Spinal cord (tissue), 10 donors: ENCODE measurements around the gene NCOA1. TPM values are rescaled to one million over a fixed set of nuclear protein-coding genes. Genes with fewer than 3 reads are reported as not detected.

ENCODE experiments used
- DNase-seq, 6 donors: peaks; one replicate each; pipeline versions ENCODE4 v3.0.0 to v3.0.0-alpha.2; 2013 to 2015; ENCODE audit warnings: low spot score in 6 of 6, low read depth in 4 of 6
- H3K27ac ChIP-seq: one replicate; pipeline ENCODE4 v1.5.1; 2013; ENCODE audit warnings: low read depth, low read length, control low read depth
- H3K27me3 ChIP-seq: one replicate; pipeline ENCODE4 v1.6.1; 2013; ENCODE audit warnings: low read length; ENCODE audit not compliant: control insufficient read depth, insufficient read depth
- H3K36me3 ChIP-seq: one replicate; pipeline ENCODE4 v1.6.1; 2013; ENCODE audit warnings: low read length; ENCODE audit not compliant: control insufficient read depth, insufficient read depth
- H3K4me1 ChIP-seq: one replicate; pipeline ENCODE4 v1.6.1; 2013; ENCODE audit warnings: low read length; ENCODE audit not compliant: control insufficient read depth, insufficient read depth
- H3K4me3 ChIP-seq: one replicate; pipeline ENCODE4 v1.5.1; 2013; ENCODE audit warnings: low read depth, low read length, control low read depth
- H3K9me3 ChIP-seq: one replicate; pipeline ENCODE4 v1.6.1; 2013; ENCODE audit warnings: low read length; ENCODE audit not compliant: control insufficient read depth, insufficient read depth
- WGBS: methylation state at CpG from one replicate; pipeline ENCODE4 v1.1.5; 2013; ENCODE audit warnings: missing lambda C conversion rate; ENCODE audit not compliant: insufficient coverage; 5-methylcytosine and 5-hydroxymethylcytosine counted together
- polyA plus RNA-seq, 2 donors: library from polyadenylated mRNA; unstranded; fragments of 120-200 nt; gene quantifications; one replicate each; pipeline ENCODE4 v1.2.1, GENCODE V29; 2013; ENCODE audit not compliant: insufficient read length in 2 of 2
- total RNA-seq, 2 donors: library from RNA; depleted of rRNA in 1 of 2; stranded (reverse); fragments of 120-200 nt in 1 of 2; fragments of >200 nt in 1 of 2; gene quantifications; one replicate each; pipeline versions ENCODE4 v1.2.3 to v1.2.4, GENCODE V29; 2013 to 2014
- donor health status: healthy.

NCOA1 gene
- total and polyA plus RNA-seq, 4 donors = 50.3 to 87.7 (median 73.1) TPM

GRCh38 chr2:24498121-24498520 is 7.1 kb downstream of the NCOA1 start:
- no peak for DNase-seq
- H3K9me3 ChIP-seq = no peaks in the 10 kb centered on the region
- H3K27ac ChIP-seq = no peak overlapping the region
- H3K4me3 ChIP-seq = no peak overlapping the region
- H3K27me3 ChIP-seq = no peaks in the 10 kb centered on the region
- WGBS = no CpG with 5 or more reads among the region's 4 CpGs
- no peaks in the 10 kb centered on the region for H3K36me3 ChIP-seq
- H3K4me1 ChIP-seq = no peaks in the 10 kb centered on the region

GRCh38 chr2:24501813-24502212 is 10.8 kb downstream of the NCOA1 start:
- Histone ChIP-seq H3K9me3 (no peaks in the 10 kb centered on the region), H3K4me1 (no peaks in the 10 kb centered on the region), H3K27me3 (no peaks in the 10 kb centered on the region), H3K4me3 (no peak overlapping the region), H3K36me3 (no peaks in the 10 kb centered on the region), H3K27ac (no peak overlapping the region)
- 14% methylated on average over 1 of the region's 2 CpGs for WGBS
- DNase-seq = no peak

- 88% methylated on average over 2 of the region's 6 CpGs for WGBS
- H3K4me1 ChIP-seq = no peaks in the 10 kb centered on the region
Measured at GRCh38 chr2:24505534-24506275, 14.7 kb downstream of the NCOA1 start.

DNA sequence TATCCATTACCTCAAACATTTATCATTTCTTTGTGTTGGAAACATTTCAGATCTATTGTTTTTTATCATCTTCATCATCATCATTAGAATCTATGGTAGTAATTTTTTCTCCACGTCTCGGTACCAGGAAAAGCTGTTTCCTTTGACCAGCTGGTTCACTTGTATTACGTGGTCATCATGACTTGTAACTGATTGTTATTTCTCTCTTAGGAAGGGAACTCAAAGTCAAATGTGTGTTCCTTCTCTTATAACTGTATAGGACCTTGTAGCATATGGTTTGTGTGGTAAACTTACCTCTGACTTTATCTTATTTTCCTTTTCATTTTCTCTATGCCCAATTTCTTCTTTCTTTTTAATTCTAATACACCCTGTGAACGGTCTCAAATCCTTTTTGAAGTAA is 16.5 kb downstream of the NCOA1 start:
- Histone ChIP-seq H3K4me3 (no peak overlapping the region), H3K9me3 (no peaks in the 10 kb centered on the region), H3K27me3 (no peaks in the 10 kb centered on the region), H3K27ac (no peak overlapping the region), H3K4me1 (no peaks in the 10 kb centered on the region), H3K36me3 (no peaks in the 10 kb centered on the region)
- whole genome bisulfite sequencing = 83% methylated on average over 1 of the region's 4 CpGs
- no peak for DNase-seq

More at GRCh38 chr2:24505534-24506275, 14.7 kb downstream of the NCOA1 start:
- H3K4me3 ChIP-seq = no peak overlapping the region
- H3K36me3 ChIP-seq = no peaks in the 10 kb centered on the region
- DNase-seq = no peak
- H3K9me3 ChIP-seq = no peaks in the 10 kb centered on the region
- H3K27me3 ChIP-seq = no peaks in the 10 kb centered on the region
- H3K27ac ChIP-seq = no peak overlapping the region

- Histone ChIP-seq H3K4me3 (no peak overlapping the region), H3K27me3 (no peaks in the 10 kb centered on the region), H3K27ac (no peak overlapping the region), H3K36me3 (no peaks in the 10 kb centered on the region), H3K4me1 (no peaks in the 10 kb centered on the region), H3K9me3 (no peaks in the 10 kb centered on the region)
- no CpG with 5 or more reads among the region's 1 CpG for WGBS
- DNase-seq = no peak
Measured at GRCh38 chr2:24508878-24509277, 17.8 kb downstream of the NCOA1 start.

DNA sequence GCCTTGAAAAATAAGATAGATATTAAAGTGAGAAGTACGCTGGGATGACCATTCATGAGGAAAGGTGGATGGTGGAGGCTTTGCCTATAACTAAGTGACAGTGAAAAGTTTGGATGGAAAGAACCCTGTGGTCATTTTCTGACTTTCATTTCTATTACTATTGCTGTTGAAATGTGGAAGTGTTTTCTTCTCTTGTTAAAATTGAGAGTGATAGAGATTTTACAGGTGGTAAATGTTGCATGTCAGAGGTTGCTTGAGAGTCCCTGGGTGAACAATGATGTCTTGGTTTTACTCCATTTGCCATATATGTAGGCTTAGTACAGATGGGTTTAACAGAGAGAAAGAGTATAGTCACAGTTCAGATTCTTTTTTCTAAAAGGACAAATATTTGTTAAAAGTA is 18.4 kb downstream of the NCOA1 start:
- Histone ChIP-seq H3K27me3 (no peaks in the 10 kb centered on the region), H3K36me3 (no peaks in the 10 kb centered on the region), H3K9me3 (no peaks in the 10 kb centered on the region), H3K4me3 (no peak overlapping the region), H3K27ac (no peak overlapping the region), H3K4me1 (no peaks in the 10 kb centered on the region)
- WGBS = no CpG with 5 or more reads among the region's 1 CpG
- DNase-seq = no peak

GRCh38 chr2:24509840-24510239 is 18.8 kb downstream of the NCOA1 start:
- WGBS = 100% methylated on average over 1 of the region's 3 CpGs
- no peaks in the 10 kb centered on the region for H3K9me3 ChIP-seq
- no peak for DNase-seq
- no peak overlapping the region for H3K4me3 ChIP-seq
- H3K27ac ChIP-seq = no peak overlapping the region
- H3K27me3 ChIP-seq = no peaks in the 10 kb centered on the region
- H3K36me3 ChIP-seq = no peaks in the 10 kb centered on the region
- H3K4me1 ChIP-seq = no peaks in the 10 kb centered on the region

GRCh38 chr2:24510771-24511170 is 19.7 kb downstream of the NCOA1 start:
- WGBS = no CpG with 5 or more reads among the region's 1 CpG
- H3K4me1 ChIP-seq = no peaks in the 10 kb centered on the region
- no peak overlapping the region for H3K4me3 ChIP-seq
- DNase-seq = no peak
- no peaks in the 10 kb centered on the region for H3K9me3 ChIP-seq
- no peaks in the 10 kb centered on the region for H3K27me3 ChIP-seq
- H3K36me3 ChIP-seq = no peaks in the 10 kb centered on the region
- H3K27ac ChIP-seq = no peak overlapping the region

- Histone ChIP-seq H3K4me1 (no peaks in the 10 kb centered on the region), H3K9me3 (no peaks in the 10 kb centered on the region)
Measured at GRCh38 chr2:24511198-24511597, 20.1 kb downstream of the NCOA1 start.

GRCh38 chr2:24511894-24512293 is 20.8 kb downstream of the NCOA1 start:
- Histone ChIP-seq H3K27me3 (no peaks in the 10 kb centered on the region), H3K27ac (no peak overlapping the region), H3K9me3 (no peaks in the 10 kb centered on the region), H3K4me3 (no peak overlapping the region), H3K36me3 (no peaks in the 10 kb centered on the region), H3K4me1 (no peaks in the 10 kb centered on the region)
- no peak for DNase-seq
- no CpG with 5 or more reads among the region's 3 CpGs for WGBS

More at GRCh38 chr2:24511198-24511597, 20.1 kb downstream of the NCOA1 start:
- no peaks in the 10 kb centered on the region for H3K27me3 ChIP-seq
- no peak for DNase-seq
- H3K36me3 ChIP-seq = no peaks in the 10 kb centered on the region
- H3K4me3 ChIP-seq = no peak overlapping the region
- no CpG with 5 or more reads among the region's 2 CpGs for WGBS
- no peak overlapping the region for H3K27ac ChIP-seq
